PC-3 (cell line): ENCODE measurements around the gene ARHGAP26.

Experiments used
- EZH2 ChIP-seq: fragments of 300-600 bp; sonication (generic); IDR thresholded peaks from one replicate; pipeline ENCODE4 v1.6.1; 2017; ENCODE audit warnings: antibody characterized with exemption, mild to moderate bottlenecking, low read length; ENCODE audit not compliant: unreplicated experiment
- EZH2phosphoT487 ChIP-seq: fragments of 300-600 bp; sonication (generic); IDR thresholded peaks from 2 replicates; pipeline ENCODE4 v1.6.1; 2018; ENCODE audit warnings: mild to moderate bottlenecking, antibody characterized with exemption, low read length, borderline replicate concordance
- TF ChIP-seq, protein P1 (sequence below): fragments of 300-600 bp; sonication (generic); conservative IDR thresholded peaks from 2 replicates; pipeline ENCODE4 v1.5.1; 2017; ENCODE audit warnings: antibody characterized with exemption, low read depth, mild to moderate bottlenecking, low read length

DNA sequence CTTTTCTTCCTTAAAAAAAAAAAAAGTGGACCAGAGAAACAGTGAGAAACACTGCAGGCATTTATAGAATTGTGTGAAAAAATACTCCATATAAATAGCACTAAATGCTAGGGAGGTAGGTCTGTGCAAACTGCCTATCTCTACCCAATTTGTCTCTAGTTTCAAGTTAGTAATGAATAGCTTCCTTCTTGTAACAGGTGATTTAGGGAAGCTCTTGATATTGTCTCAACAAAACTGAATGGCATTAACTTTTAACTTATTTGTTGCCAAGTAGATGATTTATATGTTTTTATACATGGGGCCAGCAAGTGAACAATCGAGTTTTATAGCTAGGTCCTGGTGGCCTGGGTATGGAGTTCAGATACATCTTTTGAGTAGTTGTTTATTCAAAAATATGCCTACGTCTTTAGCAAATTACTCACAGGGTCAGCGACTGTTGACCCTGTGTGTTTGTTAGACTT lies 349.7 kb downstream of the ARHGAP26 start:
- TF ChIP-seq, protein P1, sequence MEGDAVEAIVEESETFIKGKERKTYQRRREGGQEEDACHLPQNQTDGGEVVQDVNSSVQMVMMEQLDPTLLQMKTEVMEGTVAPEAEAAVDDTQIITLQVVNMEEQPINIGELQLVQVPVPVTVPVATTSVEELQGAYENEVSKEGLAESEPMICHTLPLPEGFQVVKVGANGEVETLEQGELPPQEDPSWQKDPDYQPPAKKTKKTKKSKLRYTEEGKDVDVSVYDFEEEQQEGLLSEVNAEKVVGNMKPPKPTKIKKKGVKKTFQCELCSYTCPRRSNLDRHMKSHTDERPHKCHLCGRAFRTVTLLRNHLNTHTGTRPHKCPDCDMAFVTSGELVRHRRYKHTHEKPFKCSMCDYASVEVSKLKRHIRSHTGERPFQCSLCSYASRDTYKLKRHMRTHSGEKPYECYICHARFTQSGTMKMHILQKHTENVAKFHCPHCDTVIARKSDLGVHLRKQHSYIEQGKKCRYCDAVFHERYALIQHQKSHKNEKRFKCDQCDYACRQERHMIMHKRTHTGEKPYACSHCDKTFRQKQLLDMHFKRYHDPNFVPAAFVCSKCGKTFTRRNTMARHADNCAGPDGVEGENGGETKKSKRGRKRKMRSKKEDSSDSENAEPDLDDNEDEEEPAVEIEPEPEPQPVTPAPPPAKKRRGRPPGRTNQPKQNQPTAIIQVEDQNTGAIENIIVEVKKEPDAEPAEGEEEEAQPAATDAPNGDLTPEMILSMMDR, result no peak
- TF ChIP-seq EZH2phosphoT487 (no peak), EZH2 (no peak)
